BJ (cell line): ENCODE measurements around the gene FAM83G. TPM values are rescaled to one million over a fixed set of nuclear protein-coding genes. Genes with fewer than 3 reads are reported as not detected.
"Not testable (repeated sequence)": the region's sequence is repeated elsewhere in the genome, so short reads cannot be mapped to it uniquely, and the experiment has no call there.

ENCODE experiments used
- CTCF ChIA-PET: fragments of 350-600 bp; formaldehyde crosslinking; extraction: SDS; loops from one replicate; lab custom pipeline; 2021; ENCODE audit warnings: antibody characterized with exemption, inconsistent platforms; lab: Yijun Ruan, JAX
- POLR2A ChIA-PET: fragments of 300-600 bp; sonication (Branson Sonifier 250); formaldehyde crosslinking; extraction: SDS; loops from one replicate; lab custom pipeline; 2021; ENCODE audit warnings: antibody characterized with exemption; lab: Charles Lee
- DNase-seq: peaks from one replicate; pipeline ENCODE4 v3.0.0-alpha.2; 2011; ENCODE audit warnings: low read depth
- H3K27me3 ChIP-seq: 2 replicates; pipeline ENCODE4 v1.6.0; 2011; ENCODE audit warnings: low read length; ENCODE audit not compliant: control insufficient read depth, insufficient read depth
- H3K36me3 ChIP-seq: 2 replicates; pipeline ENCODE4 v1.5.1; 2011; ENCODE audit warnings: low read length; ENCODE audit not compliant: control insufficient read depth, insufficient read depth
- H3K4me3 ChIP-seq: 2 replicates; pipeline ENCODE4 v1.5.1; 2011; ENCODE audit warnings: low read depth, mild to moderate bottlenecking, control low read depth, low read length
- polyA plus RNA-seq: library from polyadenylated mRNA; depleted of rRNA; stranded (reverse); fragments of >200 nt; gene quantifications from 2 replicates; pipeline ENCODE4 v1.2.3, GENCODE V29; 2011
- TF ChIP-seq, protein P1 (sequence below): IDR thresholded peaks from 2 replicates; pipeline ENCODE4 v1.5.1; 2011; ENCODE audit warnings: low read depth, mild to moderate bottlenecking, control low read depth, inconsistent platforms, low read length, moderate library complexity; ENCODE audit not compliant: insufficient read depth

The FAM83G gene
- polyA plus RNA-seq, 1 experiment = 10.3 TPM

DNA sequence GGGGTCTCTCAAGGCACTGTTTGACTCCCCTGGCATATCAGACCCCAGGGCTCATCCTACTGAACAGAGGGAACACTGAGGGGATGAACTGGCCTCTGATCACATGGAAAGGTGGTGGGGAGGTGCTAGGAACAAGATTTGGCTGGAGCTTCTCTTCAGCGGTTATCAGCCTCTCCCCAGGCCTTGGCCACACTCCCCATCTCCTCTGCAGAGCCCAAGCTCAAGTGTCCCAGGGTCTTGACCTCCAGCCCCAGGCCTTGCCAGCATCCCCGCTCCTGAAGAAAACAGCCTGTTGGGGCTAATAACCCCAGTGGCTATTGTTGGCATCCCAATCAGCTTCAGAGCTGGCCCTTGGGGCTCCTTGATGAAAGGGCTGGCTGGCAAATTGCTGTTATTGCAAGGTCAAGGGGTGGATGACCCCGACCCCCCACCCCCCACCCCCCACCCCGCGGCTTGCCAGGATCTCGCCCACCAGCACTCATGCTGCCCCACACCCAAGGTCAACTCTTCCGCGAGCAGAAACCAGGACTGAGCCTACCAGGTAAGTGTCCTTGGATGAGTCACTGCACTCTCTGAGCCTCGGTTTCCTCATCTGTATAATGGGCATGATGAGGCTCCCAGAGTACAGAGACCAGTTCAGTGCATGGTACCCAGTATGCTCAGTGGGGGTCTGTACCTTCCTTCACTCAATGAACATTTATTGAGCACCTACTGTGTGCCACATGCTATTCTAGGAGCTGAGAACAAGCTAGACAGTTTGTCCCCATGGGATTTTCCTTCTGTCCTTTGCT lies 18.8 kb upstream of the FAM83G start:
- TF ChIP-seq, protein P1, sequence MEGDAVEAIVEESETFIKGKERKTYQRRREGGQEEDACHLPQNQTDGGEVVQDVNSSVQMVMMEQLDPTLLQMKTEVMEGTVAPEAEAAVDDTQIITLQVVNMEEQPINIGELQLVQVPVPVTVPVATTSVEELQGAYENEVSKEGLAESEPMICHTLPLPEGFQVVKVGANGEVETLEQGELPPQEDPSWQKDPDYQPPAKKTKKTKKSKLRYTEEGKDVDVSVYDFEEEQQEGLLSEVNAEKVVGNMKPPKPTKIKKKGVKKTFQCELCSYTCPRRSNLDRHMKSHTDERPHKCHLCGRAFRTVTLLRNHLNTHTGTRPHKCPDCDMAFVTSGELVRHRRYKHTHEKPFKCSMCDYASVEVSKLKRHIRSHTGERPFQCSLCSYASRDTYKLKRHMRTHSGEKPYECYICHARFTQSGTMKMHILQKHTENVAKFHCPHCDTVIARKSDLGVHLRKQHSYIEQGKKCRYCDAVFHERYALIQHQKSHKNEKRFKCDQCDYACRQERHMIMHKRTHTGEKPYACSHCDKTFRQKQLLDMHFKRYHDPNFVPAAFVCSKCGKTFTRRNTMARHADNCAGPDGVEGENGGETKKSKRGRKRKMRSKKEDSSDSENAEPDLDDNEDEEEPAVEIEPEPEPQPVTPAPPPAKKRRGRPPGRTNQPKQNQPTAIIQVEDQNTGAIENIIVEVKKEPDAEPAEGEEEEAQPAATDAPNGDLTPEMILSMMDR = no peak
- Histone ChIP-seq H3K4me3 (no peak overlapping the region), H3K27me3 (no peaks in the 10 kb centered on the region), H3K36me3 (no peaks in the 10 kb centered on the region)
- DNase-seq = no peak
- POLR2A ChIA-PET = no interaction called here
- CTCF ChIA-PET = interaction anchor here (1.1 to 1.2 kb wide), 2 partner anchors 11 to 19 kb away, joined by 3 to 4 read pairs; partner anchors contain the start of gene FAM83G

DNA sequence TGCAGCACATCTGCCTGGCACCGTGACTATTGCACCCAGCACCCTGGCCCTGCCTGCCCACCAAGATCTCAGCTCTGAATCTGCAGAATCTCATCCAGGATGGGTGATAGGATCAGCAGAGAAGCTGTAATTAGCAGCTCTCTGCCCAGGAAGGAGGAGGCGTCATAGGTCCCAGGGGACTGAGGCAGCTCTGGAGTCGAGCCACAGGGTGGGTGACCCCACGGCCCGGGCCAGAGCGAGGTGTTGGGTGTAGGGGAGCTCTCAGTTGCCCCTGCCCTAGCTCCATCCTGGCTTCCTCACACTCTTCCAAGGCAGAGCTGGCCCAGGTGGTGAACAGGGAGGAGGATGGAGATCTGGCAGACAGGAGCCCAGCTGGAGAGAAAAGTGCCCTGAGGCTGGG lies 18.2 kb upstream of the FAM83G start:
- TF ChIP-seq, protein P1 = no peak
- CTCF ChIA-PET = interaction anchor here (1.2 kb wide), 1 partner anchor 10 kb away, joined by 4 read pairs; no protein-coding TSS in a partner anchor
- no peaks in the 10 kb centered on the region for H3K36me3 ChIP-seq
- no peaks in the 10 kb centered on the region for H3K27me3 ChIP-seq
- DNase-seq = no peak
- no peak overlapping the region for H3K4me3 ChIP-seq
- POLR2A ChIA-PET = no interaction called here

DNA sequence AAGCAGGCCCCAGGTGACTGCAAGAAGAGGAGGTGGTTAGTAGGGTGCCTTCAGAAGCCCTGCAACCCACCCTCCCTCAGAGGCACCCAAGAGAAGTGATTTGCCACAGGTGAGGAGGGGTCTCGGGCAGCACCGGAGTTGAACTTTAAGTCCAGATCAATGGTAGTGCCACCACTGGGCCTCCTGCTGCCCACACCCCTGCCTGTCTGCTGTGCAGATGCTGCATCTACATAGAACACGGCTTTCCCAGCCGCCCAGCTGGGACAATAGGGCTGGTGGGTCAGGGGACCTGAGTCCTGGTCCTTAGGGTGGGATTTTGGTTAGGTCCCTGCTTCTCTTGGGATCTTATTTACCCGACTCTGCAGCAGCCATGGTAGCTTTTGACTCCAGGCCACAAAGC lies 17.6 kb upstream of the FAM83G start:
- CTCF ChIA-PET = interaction anchor here (1.2 kb wide), 1 partner anchor 10 kb away, joined by 4 read pairs; no protein-coding TSS in a partner anchor
- H3K36me3 ChIP-seq = no peaks in the 10 kb centered on the region
- POLR2A ChIA-PET = no interaction called here
- TF ChIP-seq, protein P1 = no peak
- H3K27me3 ChIP-seq = no peaks in the 10 kb centered on the region
- no peak for DNase-seq
- no peak overlapping the region for H3K4me3 ChIP-seq

DNA sequence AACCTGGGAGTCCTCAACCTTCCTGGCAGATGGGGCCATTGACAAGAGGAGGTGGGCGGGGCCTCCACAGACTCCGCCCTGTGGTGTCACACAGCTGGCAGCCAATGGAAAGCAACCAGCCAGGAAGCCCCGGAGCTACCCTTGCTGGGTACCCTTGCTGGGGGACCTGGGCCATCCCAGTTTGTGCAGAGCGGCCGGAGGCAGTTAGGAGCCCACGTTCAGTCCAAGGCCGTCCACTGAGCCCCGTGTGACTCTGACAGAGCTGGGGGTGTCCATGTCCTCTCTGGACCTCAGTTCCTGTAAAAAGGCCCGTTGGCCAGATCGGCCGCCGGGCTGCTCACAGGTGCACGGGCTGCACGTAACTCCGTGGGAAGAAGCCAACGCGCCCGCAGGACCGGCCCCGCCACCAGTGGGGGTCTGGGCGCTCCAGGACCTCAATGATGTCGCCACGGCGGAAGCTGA lies 17.1 kb upstream of the FAM83G start:
- no peaks in the 10 kb centered on the region for H3K27me3 ChIP-seq
- POLR2A ChIA-PET = no interaction called here
- CTCF ChIA-PET = no interaction called here
- H3K4me3 ChIP-seq = no peak overlapping the region
- TF ChIP-seq, protein P1 = no peak
- no peaks in the 10 kb centered on the region for H3K36me3 ChIP-seq
- no peak for DNase-seq

DNA sequence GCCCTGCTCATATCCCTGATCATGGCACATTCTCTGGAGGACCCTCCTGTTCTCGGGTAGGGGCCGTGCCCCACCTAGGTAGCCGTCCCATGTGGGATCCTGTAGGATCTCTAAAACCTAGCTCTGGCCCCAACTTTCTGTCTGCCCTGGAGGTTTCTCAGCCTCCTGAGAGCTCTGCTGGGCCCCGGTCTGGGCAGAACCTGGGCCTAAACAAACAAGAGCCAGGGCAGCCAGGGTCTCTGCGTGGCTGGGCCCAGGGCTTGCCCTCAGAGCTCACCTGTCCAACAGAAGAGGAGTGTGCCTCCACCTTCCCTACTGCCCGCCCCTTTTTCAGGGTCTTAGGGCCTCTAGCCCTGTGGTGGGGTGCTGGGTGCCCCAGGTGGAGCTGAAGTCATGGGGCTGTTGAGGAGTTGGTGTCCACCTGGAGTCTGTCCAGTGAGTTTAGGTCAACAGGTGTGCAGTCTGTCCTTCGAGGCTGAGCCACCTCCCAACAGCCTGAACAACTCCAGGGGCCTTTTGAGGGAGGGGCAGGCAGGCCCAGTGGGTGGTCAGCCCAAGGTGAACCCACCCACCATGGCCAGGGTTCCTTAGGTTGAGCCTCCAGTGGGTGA lies 16.6 kb upstream of the FAM83G start:
- H3K36me3 ChIP-seq, CTCF ChIA-PET, DNase-seq, H3K27me3 ChIP-seq, POLR2A ChIA-PET, H3K4me3 ChIP-seq: not testable (repeated sequence)
